HEK293 (cell line): ENCODE results near the gene GBX2.

Source experiments
- CTCF ChIA-PET: fragments of 350-600 bp; formaldehyde crosslinking; extraction: SDS; loops from one replicate; lab custom pipeline; 2021; ENCODE audit warnings: antibody characterized with exemption; lab: Yijun Ruan, JAX
- POLR2A ChIA-PET: fragments of 300-600 bp; formaldehyde crosslinking; extraction: SDS; loops from one replicate; lab custom pipeline; 2020; ENCODE audit warnings: antibody characterized with exemption, inconsistent platforms; lab: Yijun Ruan, JAX
- H3K27ac ChIP-seq: fragments of 200-500 bp; sonication (Bioruptor generic); 2 replicates; pipeline ENCODE4 v1.5.1; 2014; ENCODE audit warnings: low read depth, low read length, control low read depth, inconsistent platforms; ENCODE audit errors: extremely low read depth
- H3K36me3 ChIP-seq, 2 experiments: fragments of 200-500 bp in 1 of 2; sonication (Bioruptor generic) in 1 of 2; 1 replicate in 1 of 2; 2 replicates in 1 of 2; pipeline ENCODE4 v1.5.1; 2014 to 2017; ENCODE audit warnings: inconsistent platforms in 2 of 2, low read length in 2 of 2; ENCODE audit not compliant: control insufficient read depth in 2 of 2, insufficient read depth in 1 of 2
- H3K4me1 ChIP-seq: fragments of 200-500 bp; sonication (Bioruptor generic); 2 replicates; pipeline ENCODE4 v1.5.1; 2014; ENCODE audit warnings: mild to moderate bottlenecking, low read length, inconsistent platforms; ENCODE audit not compliant: control insufficient read depth, insufficient read depth
- H3K4me3 ChIP-seq: 2 replicates; pipeline ENCODE4 v1.5.1; 2011; ENCODE audit warnings: low read depth, mild to moderate bottlenecking, control low read depth, low read length, moderate library complexity
- H3K9me3 ChIP-seq: fragments of 200-500 bp; sonication (Bioruptor generic); 2 replicates; pipeline ENCODE4 v1.5.1; 2014; ENCODE audit warnings: low read depth, low read length, inconsistent platforms; ENCODE audit not compliant: control insufficient read depth, insufficient read depth
- BCL6B ChIP-seq: fragments of 450-650 bp; formaldehyde crosslinking; IDR thresholded peaks from 2 replicates; pipeline ENCODE4 v1.5.1; 2017; ENCODE audit warnings: missing biosample characterization, missing genetic modification characterization
- GLI4 ChIP-seq: fragments of 450-650 bp; formaldehyde crosslinking; IDR thresholded peaks from 2 replicates; pipeline ENCODE4 v1.5.1; 2016; ENCODE audit warnings: missing biosample characterization, missing genetic modification characterization
- GLIS2 ChIP-seq: fragments of 450-650 bp; formaldehyde crosslinking; IDR thresholded peaks from 2 replicates; pipeline ENCODE4 v1.5.1; 2016; ENCODE audit warnings: missing biosample characterization, missing genetic modification characterization
- KLF7 ChIP-seq: fragments of 450-650 bp; formaldehyde crosslinking; IDR thresholded peaks from 2 replicates; pipeline ENCODE4 v1.5.1; 2016; ENCODE audit warnings: missing biosample characterization, missing genetic modification characterization, borderline replicate concordance
- MZF1 ChIP-seq: fragments of 450-650 bp; formaldehyde crosslinking; IDR thresholded peaks from 2 replicates; pipeline ENCODE4 v1.5.1; 2017; ENCODE audit warnings: missing biosample characterization, missing genetic modification characterization, borderline replicate concordance
- REST ChIP-seq: fragments of 450-650 bp; formaldehyde crosslinking; IDR thresholded peaks from 2 replicates; pipeline ENCODE4 v1.5.1; 2016; ENCODE audit warnings: missing biosample characterization, missing genetic modification characterization
- ZBTB10 ChIP-seq: fragments of 450-650 bp; formaldehyde crosslinking; IDR thresholded peaks from 2 replicates; pipeline ENCODE4 v1.5.1; 2016; ENCODE audit warnings: missing biosample characterization, missing genetic modification characterization
- ZBTB8A ChIP-seq: fragments of 450-650 bp; formaldehyde crosslinking; IDR thresholded peaks from 2 replicates; pipeline ENCODE4 v1.5.1; 2016; ENCODE audit warnings: missing biosample characterization, missing genetic modification characterization
- ZNF26 ChIP-seq: fragments of 450-650 bp; formaldehyde crosslinking; IDR thresholded peaks from 2 replicates; pipeline ENCODE4 v1.5.1; 2016; ENCODE audit warnings: missing biosample characterization, missing genetic modification characterization
- ZNF311 ChIP-seq: fragments of 450-650 bp; formaldehyde crosslinking; IDR thresholded peaks from 2 replicates; pipeline ENCODE4 v1.5.1; 2017; ENCODE audit warnings: missing biosample characterization, missing genetic modification characterization, borderline replicate concordance
- ZNF48 ChIP-seq: fragments of 450-650 bp; formaldehyde crosslinking; IDR thresholded peaks from 2 replicates; pipeline ENCODE4 v1.5.1; 2016; ENCODE audit warnings: missing biosample characterization, missing genetic modification characterization
- ZNF529 ChIP-seq: fragments of 450-650 bp; formaldehyde crosslinking; IDR thresholded peaks from 2 replicates; pipeline ENCODE4 v1.5.1; 2017; ENCODE audit warnings: missing genetic modification characterization, missing biosample characterization; ENCODE audit not compliant: insufficient replicate concordance
- ZNF561 ChIP-seq: fragments of 450-650 bp; IDR thresholded peaks from 2 replicates; pipeline ENCODE4 v1.5.1; 2018; ENCODE audit warnings: missing biosample characterization, missing genetic modification characterization, borderline replicate concordance
- ZNF623 ChIP-seq: fragments of 450-650 bp; formaldehyde crosslinking; IDR thresholded peaks from 2 replicates; pipeline ENCODE4 v1.5.1; 2016; ENCODE audit warnings: missing biosample characterization, missing genetic modification characterization
- ZNF639 ChIP-seq: fragments of 450-650 bp; formaldehyde crosslinking; IDR thresholded peaks from 2 replicates; pipeline ENCODE4 v1.5.1; 2016; ENCODE audit warnings: missing biosample characterization, missing genetic modification characterization
- ZNF645 ChIP-seq: fragments of 450-650 bp; formaldehyde crosslinking; IDR thresholded peaks from 2 replicates; pipeline ENCODE4; 2016; ENCODE audit warnings: missing biosample characterization, missing genetic modification characterization
- ZSCAN5A ChIP-seq: fragments of 450-650 bp; formaldehyde crosslinking; IDR thresholded peaks from 2 replicates; pipeline ENCODE4 v1.5.1; 2016; ENCODE audit warnings: missing biosample characterization, missing genetic modification characterization

The GBX2 gene

GRCh38 chr2:236169741-236170589 is 1.8 kb upstream of the GBX2 start (continued):
- no peak for TF ChIP-seq ZNF26

GRCh38 chr2:236169151-236169721 is 1.1 kb upstream of the GBX2 start:
- ChIA-PET CTCF (interaction anchor here (0.5 to 1.3 kb wide), 7 partner anchors 8 to 1023 kb away, joined by 3 to 10 read pairs (median 3); no protein-coding TSS in a partner anchor), POLR2A (no interaction called here)
- Histone ChIP-seq H3K4me1 (no peaks in the 10 kb centered on the region; the same call in 1 of the 2 replicates), H3K4me3 (no peak overlapping the region), H3K27ac (no peak overlapping the region), H3K36me3 (peaks cover 0 to 31% of the 10 kb centered on the region in 2 experiments; a peak in 1 of 3 replicates), H3K9me3 (no peaks in the 10 kb centered on the region)
- TF ChIP-seq ZBTB8A (tag by site-specific recombination) (no peak), GLIS2 (tag by site-specific recombination) (no peak), ZNF561 (no peak), ZNF639 (tag by site-specific recombination) (no peak), ZBTB10 (tag by site-specific recombination) (no peak), ZNF311 (tag by site-specific recombination) (no peak), KLF7 (tag by site-specific recombination) (no peak), GLI4 (tag by site-specific recombination) (no peak), MZF1 (no peak), ZNF529 (tag by site-specific recombination) (no peak), ZNF623 (tag by site-specific recombination) (no peak), ZSCAN5A (tag by site-specific recombination) (no peak), ZNF48 (no peak), ZNF645 (no peak), BCL6B (tag by site-specific recombination) (no peak), REST (tag by site-specific recombination) (no peak)
